Sigmoid colon (tissue), 4 donors: ENCODE measurements around the gene CEP112.

ENCODE experiments used
- EP300 ChIP-seq, 4 donors: sonication (generic); formaldehyde crosslinking; IDR thresholded peaks; one replicate each; pipeline ENCODE4 v1.6.1; 2017; ENCODE audit warnings: antibody characterized with exemption in 4 of 4
- POLR2A ChIP-seq, 2 donors: fragments of 450-650 bp; IDR thresholded peaks; one replicate each; pipeline ENCODE4 v1.6.1; 2016; ENCODE audit warnings: antibody characterized with exemption in 2 of 2, mild to moderate bottlenecking in 2 of 2, moderate library complexity in 2 of 2
- POLR2AphosphoS5 ChIP-seq, 4 donors: sonication (generic); formaldehyde crosslinking; IDR thresholded peaks; one replicate each; pipeline ENCODE4 v1.6.1; 2017; ENCODE audit warnings: antibody characterized with exemption in 4 of 4
- TF ChIP-seq, protein P1 (sequence below), 4 experiments: fragments of 450-650 bp in 3 of 4; fragments of 200-600 bp in 1 of 4; IDR thresholded peaks; one replicate each; pipeline ENCODE4 v1.5.1; 2016 to 2019; ENCODE audit warnings: antibody characterized with exemption in 4 of 4, mild to moderate bottlenecking in 3 of 4, moderate library complexity in 2 of 4

DNA sequence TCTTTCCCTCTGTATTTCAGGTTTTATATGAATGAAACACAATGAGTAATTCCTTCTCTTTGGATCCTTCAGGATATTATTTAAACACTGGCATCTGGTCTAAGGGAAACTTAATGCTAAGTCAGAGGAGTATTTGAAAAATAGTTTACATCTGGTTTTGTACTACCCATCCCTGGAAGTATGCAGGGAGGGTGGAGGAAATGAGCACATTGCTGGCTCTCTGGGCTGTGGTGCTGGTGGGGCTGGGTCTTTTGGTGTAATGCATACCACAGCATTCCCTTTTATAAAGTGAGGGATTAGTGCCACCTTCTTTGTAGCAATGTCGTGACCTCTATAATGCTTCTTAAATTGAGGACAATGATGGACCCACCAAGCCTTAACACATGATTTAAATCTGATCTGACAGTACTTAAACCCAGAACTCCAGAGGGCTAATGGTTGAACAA is 525.0 kb downstream of the CEP112 start:
- TF ChIP-seq POLR2A (IDR thresholded peaks at IDR 0.05) (no peak), POLR2AphosphoS5 (IDR thresholded peaks at IDR 0.05) (no peak), EP300 (IDR thresholded peaks at IDR 0.05) (no peak)
- TF ChIP-seq, protein P1, sequence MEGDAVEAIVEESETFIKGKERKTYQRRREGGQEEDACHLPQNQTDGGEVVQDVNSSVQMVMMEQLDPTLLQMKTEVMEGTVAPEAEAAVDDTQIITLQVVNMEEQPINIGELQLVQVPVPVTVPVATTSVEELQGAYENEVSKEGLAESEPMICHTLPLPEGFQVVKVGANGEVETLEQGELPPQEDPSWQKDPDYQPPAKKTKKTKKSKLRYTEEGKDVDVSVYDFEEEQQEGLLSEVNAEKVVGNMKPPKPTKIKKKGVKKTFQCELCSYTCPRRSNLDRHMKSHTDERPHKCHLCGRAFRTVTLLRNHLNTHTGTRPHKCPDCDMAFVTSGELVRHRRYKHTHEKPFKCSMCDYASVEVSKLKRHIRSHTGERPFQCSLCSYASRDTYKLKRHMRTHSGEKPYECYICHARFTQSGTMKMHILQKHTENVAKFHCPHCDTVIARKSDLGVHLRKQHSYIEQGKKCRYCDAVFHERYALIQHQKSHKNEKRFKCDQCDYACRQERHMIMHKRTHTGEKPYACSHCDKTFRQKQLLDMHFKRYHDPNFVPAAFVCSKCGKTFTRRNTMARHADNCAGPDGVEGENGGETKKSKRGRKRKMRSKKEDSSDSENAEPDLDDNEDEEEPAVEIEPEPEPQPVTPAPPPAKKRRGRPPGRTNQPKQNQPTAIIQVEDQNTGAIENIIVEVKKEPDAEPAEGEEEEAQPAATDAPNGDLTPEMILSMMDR (IDR thresholded peaks at IDR 0.05), result no peak
